HG02973 (cell line): ENCODE data around the gene TMPRSS6.

Experiments
- ATAC-seq: cut with Tn5 transposase; IDR thresholded peaks from one replicate; pipeline ENCODE4 v1.9.1; 2021; ENCODE audit warnings: moderate library complexity; ENCODE audit not compliant: unreplicated experiment

Gene TMPRSS6

GRCh38 chr22:37119872-37120271 is 10.4 kb upstream of the TMPRSS6 start:
- no peak for ATAC-seq

GRCh38 chr22:37118083-37118482 is 8.6 kb upstream of the TMPRSS6 start:
- ATAC-seq = no peak

- no peak for ATAC-seq
These were observed 7.6 kb upstream of the TMPRSS6 start for GRCh38 chr22:37117092-37117491.

- ATAC-seq = no peak
These were observed 5.5 kb upstream of the TMPRSS6 start for GRCh38 chr22:37115032-37115431.

DNA sequence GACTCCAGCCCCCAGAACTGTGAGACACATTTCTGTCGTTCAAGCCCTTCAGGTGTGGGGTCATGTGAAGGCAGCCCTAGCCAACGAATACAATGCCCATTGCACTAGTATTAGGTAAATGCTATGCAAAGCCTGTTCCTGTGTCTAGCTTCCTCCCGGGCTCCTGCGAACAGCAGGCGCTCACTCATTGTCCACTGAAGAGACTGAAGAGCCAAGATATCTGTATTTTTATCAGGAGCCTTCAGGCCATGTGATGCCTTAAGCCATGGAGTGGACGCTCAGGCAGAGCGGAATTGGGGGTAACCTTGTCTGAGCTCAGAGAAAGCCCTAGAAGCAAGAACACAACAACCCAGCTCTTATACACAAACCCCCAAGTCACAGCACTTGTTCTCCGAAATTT is 4.2 kb upstream of the TMPRSS6 start:
- no peak for ATAC-seq

DNA sequence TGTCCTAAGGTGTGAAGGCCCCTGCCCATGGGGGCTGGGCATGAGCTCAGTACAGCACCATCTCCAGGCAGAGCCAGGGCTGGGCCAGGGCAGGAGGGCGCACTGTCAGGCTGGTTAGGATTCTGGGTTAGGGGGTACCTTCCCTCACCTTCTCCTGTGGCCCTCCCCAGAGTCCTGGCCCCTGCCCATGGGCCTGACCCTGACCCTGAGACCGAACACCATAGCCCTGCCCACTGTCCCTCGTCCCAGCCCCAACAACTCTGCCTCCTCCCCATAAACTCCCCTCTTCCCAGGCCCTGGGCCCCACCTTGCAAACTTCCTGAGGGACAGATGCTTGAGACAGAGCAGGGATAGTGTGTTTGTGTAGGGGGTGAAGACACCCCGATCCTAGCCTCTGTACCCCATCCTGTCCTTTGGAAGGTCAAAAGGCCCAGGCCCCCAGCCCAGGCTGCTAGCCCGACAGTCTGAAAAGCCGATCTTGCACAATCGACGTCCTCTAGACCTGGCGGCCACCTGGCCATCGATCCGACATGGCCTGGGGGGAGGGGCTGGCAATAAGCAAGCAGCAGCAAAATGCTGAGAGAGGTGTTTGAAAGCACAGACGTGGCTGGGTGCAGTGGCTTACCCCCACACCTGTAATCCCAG is 2.7 kb upstream of the TMPRSS6 start:
- ATAC-seq = no peak

DNA sequence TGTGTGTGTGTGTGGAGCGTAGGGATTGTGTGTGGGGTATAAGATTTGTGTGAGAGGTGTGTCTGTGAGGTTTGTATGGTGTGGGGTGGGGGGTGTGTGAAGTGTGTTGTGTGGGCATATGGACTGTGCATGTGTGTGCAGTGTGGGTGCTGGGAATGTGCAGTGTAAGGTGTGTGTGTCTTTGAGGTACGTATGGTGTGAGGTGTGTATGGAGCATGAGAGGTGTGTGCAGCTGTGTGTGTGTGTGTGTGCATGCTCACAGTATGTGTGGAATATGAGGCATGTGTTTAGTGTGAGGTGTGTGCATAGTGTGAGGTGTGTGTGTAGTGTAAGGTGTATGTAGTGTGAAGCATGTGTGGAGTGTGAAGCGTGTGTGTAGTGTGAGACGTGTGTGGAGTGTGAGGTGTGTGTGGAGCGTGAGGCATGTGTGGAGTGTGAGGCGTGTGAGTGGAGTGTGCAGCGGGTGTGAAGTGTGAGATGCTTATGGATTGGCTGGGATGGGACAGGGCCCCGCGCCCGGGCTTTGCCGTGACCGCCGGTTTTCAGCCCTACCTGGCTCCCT is 1.7 kb upstream of the TMPRSS6 start:
- no peak for ATAC-seq

GRCh38 chr22:37107816-37108621 is 1.5 kb downstream of the TMPRSS6 start:
- no peak for ATAC-seq

DNA sequence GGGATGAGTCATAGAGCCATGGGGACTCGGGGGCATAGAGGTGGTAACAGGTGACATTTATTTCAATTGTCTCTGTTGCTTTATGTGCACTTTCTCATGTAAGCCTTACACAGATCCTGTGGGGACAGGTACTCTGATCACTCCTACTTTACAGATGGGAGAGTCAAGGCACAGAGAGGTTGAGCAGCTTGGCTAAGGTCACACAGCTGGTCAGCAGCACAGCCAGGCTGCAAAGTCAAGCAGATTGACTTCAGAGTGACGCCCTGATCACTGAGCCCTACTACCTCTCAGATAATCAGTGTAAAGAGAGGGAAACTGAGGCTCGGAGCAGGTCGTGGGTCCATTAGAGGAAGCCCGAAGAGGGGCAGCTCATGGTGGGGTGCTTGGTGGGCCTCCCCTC is 3.5 kb downstream of the TMPRSS6 start:
- ATAC-seq = no peak

DNA sequence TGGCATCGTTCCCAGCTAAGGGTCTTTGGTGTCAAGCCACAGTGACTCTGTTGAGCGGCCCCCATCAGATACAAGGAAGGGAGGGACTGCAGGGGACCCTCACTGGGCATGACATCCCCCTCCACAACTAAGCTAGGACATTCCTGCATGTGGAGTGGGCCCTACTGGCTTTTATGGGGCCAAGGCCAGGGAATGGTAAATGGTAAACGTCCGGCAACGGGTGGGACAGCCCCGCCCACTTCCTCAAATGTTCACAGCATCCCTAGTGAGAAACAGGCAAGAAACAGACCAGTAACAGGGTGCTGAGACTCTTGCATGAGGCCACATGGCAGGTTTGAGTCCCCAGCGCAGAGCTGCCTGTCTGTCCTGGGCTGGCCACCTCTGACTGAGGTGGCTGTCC is 4.4 kb downstream of the TMPRSS6 start:
- ATAC-seq = no peak

DNA sequence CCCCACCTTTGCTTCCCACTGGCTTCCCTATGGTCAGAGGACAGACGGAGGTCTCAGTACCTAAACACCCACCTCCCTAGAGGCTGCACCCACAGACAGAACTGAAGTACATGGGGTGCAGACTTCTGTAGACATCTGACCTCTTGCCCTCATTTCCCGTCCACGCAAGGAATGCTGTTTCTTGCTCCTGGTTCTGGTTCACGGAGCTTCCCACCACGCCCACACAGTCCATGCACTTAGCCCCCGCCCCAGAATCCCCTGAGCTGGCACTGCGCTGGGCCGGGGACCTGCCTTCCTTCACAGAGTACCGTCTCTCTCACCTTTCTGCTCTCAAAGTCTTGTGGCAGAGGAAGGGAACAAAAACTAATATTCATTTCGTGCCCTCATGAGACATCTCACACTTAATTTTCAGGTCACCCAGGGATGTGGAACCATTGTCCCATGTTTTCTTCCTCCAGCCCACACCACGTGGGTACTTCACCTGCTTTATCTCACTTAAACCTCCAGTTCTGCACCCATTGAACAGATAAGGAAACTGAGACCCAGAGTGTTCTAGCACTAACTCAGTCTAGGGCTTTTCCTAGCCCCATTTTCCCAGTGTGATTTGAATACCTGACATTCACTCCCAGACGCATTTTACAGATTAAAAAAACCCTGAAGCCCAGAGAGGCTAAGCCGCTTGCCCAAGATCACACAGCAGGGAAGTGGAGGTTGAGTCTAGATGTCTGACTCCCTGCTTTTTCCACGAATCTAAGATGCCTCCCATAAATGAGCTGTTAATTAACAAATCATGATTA is 5.7 kb downstream of the TMPRSS6 start:
- no peak for ATAC-seq

GRCh38 chr22:37103151-37103550 is 6.4 kb downstream of the TMPRSS6 start:
- no peak for ATAC-seq

DNA sequence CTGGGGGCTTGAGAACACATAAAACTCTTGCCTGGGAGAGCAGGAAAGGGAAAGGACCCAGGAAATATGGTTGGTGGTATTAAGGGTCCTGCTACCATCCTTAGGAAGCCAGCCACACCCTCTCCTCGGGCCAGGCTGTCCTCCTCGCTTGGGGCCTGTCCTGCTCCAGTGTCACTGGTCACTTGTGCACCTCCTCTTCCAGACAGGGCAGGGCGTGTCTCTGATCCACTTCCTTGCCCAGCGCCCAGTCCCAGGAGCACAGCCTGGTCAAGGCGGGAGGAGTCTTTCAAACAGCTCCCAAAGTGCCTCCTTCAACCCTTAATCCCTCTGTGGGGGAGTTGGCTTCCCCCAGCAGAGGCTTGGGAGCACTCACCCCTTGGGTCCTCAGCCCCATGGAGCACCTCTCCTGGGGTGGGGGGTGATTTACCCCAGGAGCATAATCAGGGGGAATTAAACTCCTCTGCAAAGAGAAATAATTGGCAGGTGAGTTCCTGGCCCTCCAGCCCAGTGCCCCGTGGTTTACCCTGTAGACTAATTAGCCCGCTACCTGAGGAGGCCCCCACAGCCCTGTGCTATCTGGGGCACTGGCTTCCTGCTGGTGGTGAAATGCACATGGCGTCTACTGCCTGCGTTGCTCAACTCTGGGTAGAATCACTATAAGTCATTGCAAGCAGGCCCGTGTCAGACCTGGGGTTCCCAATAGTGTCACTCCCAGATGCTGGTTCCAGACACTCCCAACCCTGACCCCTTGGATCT is 8.0 kb downstream of the TMPRSS6 start:
- no peak for ATAC-seq

DNA sequence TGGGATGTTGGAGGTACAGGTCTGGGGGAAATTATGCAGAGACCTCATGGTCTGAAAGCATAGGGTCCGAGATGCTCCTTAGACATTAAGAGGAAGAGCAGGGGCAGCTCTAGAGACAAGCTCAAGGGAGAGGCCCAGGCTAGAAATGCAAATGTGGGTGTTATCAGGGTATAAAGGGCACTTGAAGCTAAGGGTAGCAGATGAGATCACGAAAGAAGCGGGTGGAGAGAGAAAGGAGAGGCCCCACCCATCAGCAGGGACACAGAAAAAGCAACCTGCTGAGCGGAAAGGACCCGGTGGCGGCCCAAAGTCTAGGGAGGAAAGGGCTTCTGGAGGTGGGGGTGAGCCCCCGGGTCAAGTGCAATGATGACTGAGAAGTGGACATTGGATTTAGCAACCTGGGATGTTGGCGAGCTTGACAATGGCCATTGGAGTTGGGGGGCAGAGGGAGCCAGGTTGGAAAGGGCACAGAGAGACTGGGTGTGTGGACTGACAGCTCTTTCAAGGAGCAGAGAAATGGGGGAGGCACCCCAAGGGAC is 8.9 kb downstream of the TMPRSS6 start:
- no peak for ATAC-seq

DNA sequence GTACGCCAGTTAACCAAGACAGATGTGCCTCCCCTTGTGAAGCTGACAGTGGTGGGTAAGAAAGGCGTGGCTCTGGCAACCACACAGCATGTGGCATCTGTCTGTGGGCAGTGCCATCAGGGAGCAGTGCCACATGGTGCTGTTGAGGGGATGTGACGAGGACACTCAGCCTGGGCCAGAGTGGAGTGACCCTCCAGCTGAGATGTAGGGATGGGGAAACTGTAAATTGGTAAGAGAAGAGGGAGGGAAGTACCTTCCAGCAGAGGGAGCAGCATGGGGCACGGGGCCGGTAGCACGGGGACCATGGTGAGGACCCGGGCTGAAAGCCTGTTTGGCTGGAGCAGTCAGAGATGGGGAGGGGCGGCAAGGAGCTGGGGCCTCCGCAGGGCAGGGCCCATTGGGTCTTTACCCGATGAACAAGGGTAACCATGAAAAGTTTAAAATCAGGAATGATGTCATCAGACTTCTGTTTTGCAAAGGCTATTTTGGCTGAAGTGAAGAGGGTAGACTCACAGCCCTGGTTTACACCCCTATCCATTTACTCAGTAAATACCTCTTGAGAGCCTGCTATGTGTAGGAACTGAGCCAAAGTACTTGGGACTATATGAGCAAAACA is 10.4 kb downstream of the TMPRSS6 start:
- no peak for ATAC-seq

- no peak for ATAC-seq
These were observed 12.2 kb downstream of the TMPRSS6 start for GRCh38 chr22:37097346-37097745.

DNA sequence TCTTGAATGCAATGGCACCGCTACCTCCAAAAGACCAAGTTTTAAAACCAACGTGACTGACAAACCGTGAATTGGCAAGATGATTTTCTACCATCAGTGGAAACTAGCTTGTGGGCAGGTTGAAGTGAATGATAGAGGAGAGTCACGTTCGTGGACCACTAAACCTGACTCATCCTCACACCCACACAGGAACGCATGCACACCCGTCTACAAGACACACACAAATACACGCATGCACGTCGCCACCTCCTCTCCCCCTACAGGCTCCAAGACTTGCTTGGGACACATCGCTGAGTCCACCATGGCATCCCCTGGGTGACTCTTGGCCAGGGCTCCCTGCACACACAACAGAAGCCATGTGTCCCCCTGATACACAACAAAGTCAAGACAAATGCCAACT is 14.4 kb downstream of the TMPRSS6 start:
- ATAC-seq = no peak

DNA sequence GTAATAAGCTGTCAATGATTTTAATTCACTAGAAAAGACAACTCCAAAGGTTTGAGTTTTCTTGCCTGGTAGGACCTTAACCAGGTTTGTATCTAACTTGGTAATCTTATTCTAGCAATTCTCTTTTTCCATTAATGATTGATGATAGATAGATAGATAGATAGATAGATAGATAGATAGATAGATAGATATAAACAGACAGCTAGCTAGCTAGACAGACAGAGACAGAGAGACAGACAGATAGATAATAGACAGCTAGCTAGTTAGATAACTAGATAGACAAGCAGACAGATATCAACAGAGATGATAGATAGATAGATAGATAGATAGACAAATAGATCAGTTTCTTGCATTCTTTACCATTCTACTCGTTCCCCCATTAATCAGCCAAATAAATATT is 15.3 kb downstream of the TMPRSS6 start:
- ATAC-seq = no peak

DNA sequence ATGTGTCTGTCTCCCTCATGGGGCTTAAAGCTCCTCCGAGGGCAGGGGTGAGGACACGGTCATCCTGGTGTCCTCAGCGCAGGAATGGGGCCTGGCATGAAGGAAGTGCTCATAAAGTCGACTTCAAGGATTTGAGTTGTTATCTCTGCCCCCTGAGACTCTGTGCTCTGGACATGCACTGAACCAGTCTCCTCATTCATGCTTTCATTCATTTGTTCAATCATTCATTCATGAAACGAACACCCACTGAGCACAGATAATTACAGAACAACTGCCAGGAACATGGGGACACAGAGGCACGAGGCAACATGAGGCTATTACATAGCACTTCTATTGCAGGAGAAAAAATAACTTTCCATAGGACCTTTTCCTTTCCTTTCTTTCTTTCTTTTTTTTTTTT is 16.5 kb downstream of the TMPRSS6 start:
- no peak for ATAC-seq

DNA sequence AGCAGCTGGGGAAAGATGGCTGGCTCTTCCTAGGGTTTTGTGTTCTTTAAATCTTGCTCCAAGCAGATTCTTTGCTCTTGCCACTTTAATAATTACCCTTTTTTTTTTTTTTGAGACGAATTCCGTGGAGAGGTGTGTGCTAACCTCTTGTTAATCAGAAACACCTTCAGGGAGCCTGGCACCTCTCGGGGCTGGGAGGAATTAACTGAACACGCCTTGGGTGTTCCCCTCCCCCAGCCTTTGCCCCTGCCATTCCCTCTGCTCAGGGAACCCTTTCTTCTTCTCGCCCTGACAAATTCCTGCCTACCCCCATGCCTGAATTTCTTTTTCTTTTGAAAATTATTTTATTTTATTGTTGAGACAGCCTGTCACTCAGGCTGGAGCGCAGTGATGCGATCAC is 17.5 kb downstream of the TMPRSS6 start:
- ATAC-seq = no peak
